Measurements from ENCODE around the gene CPD. TPM values are rescaled to one million over a fixed set of nuclear protein-coding genes. Genes with fewer than 3 reads are reported as not detected.
"Not testable (repeated sequence)": the region's sequence is repeated elsewhere in the genome, so short reads cannot be mapped to it uniquely, and the experiment has no call there.

The CPD gene
- total RNA-seq: 64.2 TPM

GRCh38 chr17:30378825-30379302, at the start of gene CPD:
Gene CPD, plus strand, starts transcription at chr17:30378927. Its CDS starts 54 bp downstream, at chr17:30378981.
- peak; percentile 93 for DNase-seq

- no peak for DNase-seq
Observed at GRCh38 chr17:30332057-30332542, 46.6 kb upstream of the CPD start.

- no peak for DNase-seq
Observed at GRCh38 chr17:30333503-30334360, 45.0 kb upstream of the CPD start, which contains the start of gene TMIGD1. Gene TMIGD1, minus strand, starts transcription at chr17:30334057. Its CDS starts 1,924 bp downstream, at chr17:30332133.

- no peak for DNase-seq
Observed at GRCh38 chr17:30334421-30334820, 44.3 kb upstream of the CPD start.

- DNase-seq: no peak
Observed at GRCh38 chr17:30336369-30337171, 42.2 kb upstream of the CPD start.

GRCh38 chr17:30337393-30337999, 41.2 kb upstream of the CPD start:
- no peak for DNase-seq

GRCh38 chr17:30339086-30339485, 39.6 kb upstream of the CPD start:
- no peak for DNase-seq

- no peak for DNase-seq
Observed at GRCh38 chr17:30340801-30341356, 37.8 kb upstream of the CPD start.

GRCh38 chr17:30341703-30342249, 37.0 kb upstream of the CPD start:
- DNase-seq: no peak

- not testable (repeated sequence) for DNase-seq
Observed at GRCh38 chr17:30343244-30343643, 35.5 kb upstream of the CPD start.

- DNase-seq: no peak
Observed at GRCh38 chr17:30343796-30344195, 34.9 kb upstream of the CPD start.

GRCh38 chr17:30344283-30345088, 34.2 kb upstream of the CPD start:
- no peak for DNase-seq

- DNase-seq: no peak
Observed at GRCh38 chr17:30345089-30345433, 33.7 kb upstream of the CPD start.

- DNase-seq: no peak
Observed at GRCh38 chr17:30345527-30346075, 33.1 kb upstream of the CPD start.

- DNase-seq: no peak
Observed at GRCh38 chr17:30346221-30346795, 32.4 kb upstream of the CPD start.

- DNase-seq: no peak
Observed at GRCh38 chr17:30347488-30347887, 31.2 kb upstream of the CPD start.

- DNase-seq: no peak
Observed at GRCh38 chr17:30349252-30349651, 29.5 kb upstream of the CPD start.

- not testable (repeated sequence) for DNase-seq
Observed at GRCh38 chr17:30351263-30351662, 27.5 kb upstream of the CPD start.

GRCh38 chr17:30351735-30352134, 27.0 kb upstream of the CPD start:
- no peak for DNase-seq

- DNase-seq: no peak
Observed at GRCh38 chr17:30352240-30352814, 26.4 kb upstream of the CPD start.
